GM19455 (cell line): Measurements from ENCODE around the gene MACROH2A1.

ENCODE experiments used
- ATAC-seq: cut with Tn5 transposase; IDR thresholded peaks from one replicate; pipeline ENCODE4 v1.9.1; 2021; ENCODE audit not compliant: unreplicated experiment

MACROH2A1 gene

GRCh38 chr5:135398855-135399793, at the start of gene MACROH2A1:
Gene MACROH2A1, minus strand, starts transcription at chr5:135399231. Its CDS starts 10,138 bp downstream, at chr5:135389093.
- peak; percentile 87 for ATAC-seq

GRCh38 chr5:135448071-135448739, 49.2 kb upstream of the MACROH2A1 start:
- ATAC-seq = no peak

GRCh38 chr5:135447298-135447929, 48.4 kb upstream of the MACROH2A1 start, which contains the start of gene DCANP1:
Gene DCANP1, minus strand, starts transcription at chr5:135447348. Its CDS starts 240 bp downstream, at chr5:135447108.
- no peak for ATAC-seq

- no peak for ATAC-seq
Measured at GRCh38 chr5:135446615-135447014, 47.6 kb upstream of the MACROH2A1 start.

- ATAC-seq = no peak
Measured at GRCh38 chr5:135446206-135446605, 47.2 kb upstream of the MACROH2A1 start.

- no peak for ATAC-seq
Measured at GRCh38 chr5:135445306-135445985, 46.4 kb upstream of the MACROH2A1 start.

GRCh38 chr5:135444881-135445280, 45.9 kb upstream of the MACROH2A1 start:
- ATAC-seq = no peak

GRCh38 chr5:135444360-135444759, 45.3 kb upstream of the MACROH2A1 start:
- ATAC-seq = no peak

- ATAC-seq = no peak
Measured at GRCh38 chr5:135443161-135443960, 44.3 kb upstream of the MACROH2A1 start.

GRCh38 chr5:135442431-135443160, 43.6 kb upstream of the MACROH2A1 start:
- no peak for ATAC-seq

- no peak for ATAC-seq
Measured at GRCh38 chr5:135441919-135442318, 42.9 kb upstream of the MACROH2A1 start.

- no peak for ATAC-seq
Measured at GRCh38 chr5:135441350-135441831, 42.4 kb upstream of the MACROH2A1 start.

GRCh38 chr5:135440916-135441315, 41.9 kb upstream of the MACROH2A1 start:
- ATAC-seq = no peak

GRCh38 chr5:135439231-135440205, 40.5 kb upstream of the MACROH2A1 start:
- no peak for ATAC-seq

GRCh38 chr5:135438636-135439221, 39.7 kb upstream of the MACROH2A1 start:
- no peak for ATAC-seq

GRCh38 chr5:135437796-135438560, 38.9 kb upstream of the MACROH2A1 start:
- no peak for ATAC-seq

GRCh38 chr5:135437422-135437795, 38.4 kb upstream of the MACROH2A1 start:
- ATAC-seq = no peak
